GM13977 (cell line): ENCODE data around the gene LYRM1.

Source experiments
- DNase-seq: peaks from one replicate; pipeline ENCODE4 v3.0.0; 2012; ENCODE audit warnings: low spot score
- in situ Hi-C: fragments of 300-500 bp; cut with MboI; formaldehyde crosslinking; loops from one replicate; pipeline ENCODE4 v1.12.0; 2022; ENCODE audit warnings: low sequenced_read_pairs, low pct_unique_long_range_greater_than_20kb, mixed read lengths, inconsistent platforms; ENCODE audit not compliant: unreplicated experiment
- TF ChIP-seq, protein P1 (sequence below): IDR thresholded peaks from 2 replicates; pipeline ENCODE4 v1.5.1; 2012; ENCODE audit warnings: mild to moderate bottlenecking, control low read depth; ENCODE audit not compliant: insufficient read depth; ENCODE audit errors: extremely low read depth, missing control alignments

The LYRM1 gene

DNA sequence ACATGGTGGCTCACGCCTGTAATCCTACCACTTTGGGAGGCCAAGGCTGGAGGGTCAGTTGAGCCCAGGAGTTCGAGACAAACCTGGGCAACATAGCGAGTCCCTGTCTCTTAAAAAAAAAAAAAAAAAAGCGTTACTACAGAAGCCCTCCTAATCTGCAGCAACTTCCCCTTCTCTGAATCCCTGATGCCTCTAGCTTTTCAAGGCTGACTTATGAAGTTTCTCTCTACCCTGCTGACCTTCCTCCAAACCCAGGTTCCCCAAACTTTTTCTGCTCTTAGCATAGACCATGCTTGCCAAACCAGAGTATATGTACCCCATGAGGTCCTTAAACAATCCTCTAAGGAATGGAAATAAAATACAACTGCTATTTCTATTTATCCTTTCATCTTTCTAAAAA is 16.4 kb downstream of the LYRM1 start:
- in situ Hi-C loops: no loop called here
- DNase-seq: no peak
- TF ChIP-seq, protein P1, sequence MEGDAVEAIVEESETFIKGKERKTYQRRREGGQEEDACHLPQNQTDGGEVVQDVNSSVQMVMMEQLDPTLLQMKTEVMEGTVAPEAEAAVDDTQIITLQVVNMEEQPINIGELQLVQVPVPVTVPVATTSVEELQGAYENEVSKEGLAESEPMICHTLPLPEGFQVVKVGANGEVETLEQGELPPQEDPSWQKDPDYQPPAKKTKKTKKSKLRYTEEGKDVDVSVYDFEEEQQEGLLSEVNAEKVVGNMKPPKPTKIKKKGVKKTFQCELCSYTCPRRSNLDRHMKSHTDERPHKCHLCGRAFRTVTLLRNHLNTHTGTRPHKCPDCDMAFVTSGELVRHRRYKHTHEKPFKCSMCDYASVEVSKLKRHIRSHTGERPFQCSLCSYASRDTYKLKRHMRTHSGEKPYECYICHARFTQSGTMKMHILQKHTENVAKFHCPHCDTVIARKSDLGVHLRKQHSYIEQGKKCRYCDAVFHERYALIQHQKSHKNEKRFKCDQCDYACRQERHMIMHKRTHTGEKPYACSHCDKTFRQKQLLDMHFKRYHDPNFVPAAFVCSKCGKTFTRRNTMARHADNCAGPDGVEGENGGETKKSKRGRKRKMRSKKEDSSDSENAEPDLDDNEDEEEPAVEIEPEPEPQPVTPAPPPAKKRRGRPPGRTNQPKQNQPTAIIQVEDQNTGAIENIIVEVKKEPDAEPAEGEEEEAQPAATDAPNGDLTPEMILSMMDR: no peak

DNA sequence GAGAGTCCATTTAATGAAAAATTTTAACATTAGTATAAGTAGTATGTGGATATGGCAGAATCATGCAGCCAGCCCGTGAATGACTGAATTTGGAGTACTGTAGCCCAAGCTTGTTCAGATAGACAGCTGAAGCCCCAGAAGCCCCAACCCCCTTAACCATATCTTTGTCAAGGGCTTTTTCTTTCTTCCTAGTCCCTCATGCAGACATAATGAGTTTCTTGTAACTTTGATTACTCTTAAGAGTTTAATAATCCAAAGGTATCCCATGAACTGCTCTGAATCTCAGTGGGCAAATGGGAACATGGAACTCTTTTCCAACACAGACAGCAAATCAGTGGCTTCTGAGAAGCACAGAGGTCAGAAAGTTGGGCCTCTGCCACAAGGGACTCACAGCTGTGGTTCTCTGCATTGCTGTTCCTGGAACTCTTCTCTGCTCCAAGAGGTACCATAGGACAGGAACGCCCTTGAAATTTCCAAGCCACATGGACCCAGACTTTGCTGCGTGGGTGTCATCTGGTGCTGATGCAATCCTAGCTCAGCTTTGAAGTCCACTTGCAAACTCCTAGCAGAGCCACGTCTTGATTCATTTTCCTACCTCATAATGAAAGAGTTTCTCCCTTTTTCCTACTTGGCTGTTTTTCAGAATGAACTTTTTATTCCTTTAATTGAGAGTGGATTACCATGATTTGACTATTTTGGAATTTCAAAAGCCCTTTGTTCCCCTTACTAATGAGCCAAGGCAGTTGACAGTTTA is 18.1 kb downstream of the LYRM1 start:
- TF ChIP-seq, protein P1: no peak
- no peak for DNase-seq
- in situ Hi-C loops: no loop called here

DNA sequence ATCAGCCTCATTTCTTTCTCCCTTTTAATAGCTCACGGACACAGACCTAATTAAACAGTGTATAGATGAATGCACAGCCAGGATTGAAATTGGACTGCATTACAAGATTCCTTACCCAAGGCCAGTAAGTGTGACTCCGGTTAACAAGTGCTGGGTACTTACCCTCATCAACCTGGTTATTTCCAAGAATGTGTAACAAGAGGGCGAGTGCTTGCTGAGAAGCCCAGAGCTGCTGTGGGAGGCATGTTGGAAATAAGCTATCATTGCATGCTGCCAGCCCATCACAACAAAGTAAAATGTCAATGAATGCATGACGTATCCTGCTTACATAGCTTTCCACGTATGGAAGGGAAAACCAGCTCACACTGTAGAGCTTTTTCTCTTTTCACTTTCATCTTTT is 19.5 kb downstream of the LYRM1 start:
- TF ChIP-seq, protein P1: no peak
- in situ Hi-C loops: no loop called here
- no peak for DNase-seq

DNA sequence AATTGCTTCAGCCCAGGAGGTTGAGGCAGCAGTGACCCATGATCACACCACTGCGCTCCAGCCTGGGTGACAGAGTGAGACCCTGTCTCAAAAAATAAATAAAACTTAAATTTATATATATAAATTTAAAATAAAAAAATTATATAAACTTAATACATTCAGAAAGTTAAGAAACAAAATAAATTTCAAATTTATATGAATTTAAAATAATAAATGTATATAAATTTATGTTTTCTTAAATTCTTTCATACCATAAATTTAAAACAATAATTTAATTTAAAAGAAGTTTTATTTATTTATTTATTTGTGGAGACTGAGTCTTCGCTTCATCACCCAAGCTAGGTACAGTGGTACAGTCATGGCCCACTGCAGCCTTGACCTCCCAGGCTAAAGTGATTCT is 20.2 kb downstream of the LYRM1 start:
- in situ Hi-C loops: no loop called here
- TF ChIP-seq, protein P1: no peak
- DNase-seq: no peak

DNA sequence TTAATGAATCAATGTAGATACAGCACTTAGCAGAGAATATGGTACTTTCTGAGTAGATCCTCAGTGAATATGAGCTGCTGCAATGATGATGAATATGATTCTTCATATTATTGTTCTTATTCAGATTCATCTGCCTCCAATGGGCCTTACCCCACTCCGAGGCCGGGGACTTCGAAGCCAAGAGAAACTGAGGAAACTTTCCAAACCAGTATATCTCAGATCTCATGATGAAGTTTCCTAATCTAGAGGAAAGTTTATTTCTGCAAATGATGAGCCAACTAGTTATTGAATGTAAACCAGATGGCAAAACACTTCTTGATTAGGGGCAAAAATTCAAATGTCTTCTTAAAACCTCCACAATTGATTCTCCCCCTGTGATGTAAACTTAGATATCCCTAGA is 23.3 kb downstream of the LYRM1 start:
- TF ChIP-seq, protein P1: no peak
- no peak for DNase-seq
- in situ Hi-C loops: no loop called here

DNA sequence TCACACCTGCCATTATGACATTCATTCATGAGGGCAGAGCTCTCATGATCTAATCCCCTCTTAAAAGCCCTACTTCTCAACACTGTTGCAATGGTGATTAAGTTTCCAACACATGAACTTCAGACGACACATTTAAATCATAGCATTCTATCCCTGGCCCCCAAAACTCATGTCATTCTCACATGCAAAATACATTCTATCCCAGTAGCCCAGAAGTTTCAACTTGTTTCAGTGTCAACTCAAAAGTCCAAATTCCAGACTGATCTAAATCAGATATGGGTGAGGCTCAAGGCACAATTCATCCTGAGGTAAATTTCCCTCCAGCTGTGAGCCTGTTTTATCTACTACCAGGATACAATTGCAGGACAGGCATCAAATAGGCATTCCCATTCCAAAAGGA is 25.2 kb downstream of the LYRM1 start:
- TF ChIP-seq, protein P1: no peak
- DNase-seq: no peak
- in situ Hi-C loops: no loop called here
